Stimulated activated CD8-positive, alpha-beta memory T cell treated with anti-CD3 and anti-CD28 coated beads, Interleukin-2, amount 100 ng/mL, for 48 hours (primary cell): ENCODE data around the gene SLC30A7.

ENCODE experiments used
- DNase-seq, 2 donors: peaks; one replicate each; pipeline ENCODE4 v3.0.0-alpha.2; 2020; ENCODE audit warnings: low read depth in 2 of 2

Gene SLC30A7

GRCh38 chr1:101027194-101027772 lies 131.4 kb downstream of the SLC30A7 start:
- no peak for DNase-seq

- DNase-seq, result no peak
These were observed 132.6 kb downstream of the SLC30A7 start for GRCh38 chr1:101028466-101028865.

GRCh38 chr1:101029184-101029583 lies 133.3 kb downstream of the SLC30A7 start:
- no peak for DNase-seq

- no peak for DNase-seq
These were observed 135.0 kb downstream of the SLC30A7 start for GRCh38 chr1:101030881-101031280.
